ENCODE data around the gene RERE.

RERE gene

GRCh38 chr1:8329858-8330257 lies 487.6 kb downstream of the RERE start:
- no peak for DNase-seq
- Mint-ChIP-seq H3K9me3 (no peaks in the 10 kb centered on the region), H3K36me3 (ENCODE audit: low read depth) (no peaks in the 10 kb centered on the region), H3K27me3 (no peaks in the 10 kb centered on the region), H3K4me3 (no peak overlapping the region), H3K27ac (no peak overlapping the region), H3K4me1 (ENCODE audit: low read depth) (no peaks in the 10 kb centered on the region)

GRCh38 chr1:8329439-8329838 lies 488.0 kb downstream of the RERE start:
- Mint-ChIP-seq H3K4me1 (ENCODE audit: low read depth) (no peaks in the 10 kb centered on the region), H3K36me3 (ENCODE audit: low read depth) (no peaks in the 10 kb centered on the region), H3K4me3 (no peak overlapping the region), H3K27ac (no peak overlapping the region), H3K9me3 (no peaks in the 10 kb centered on the region), H3K27me3 (no peaks in the 10 kb centered on the region)
- DNase-seq, result no peak

GRCh38 chr1:8328271-8328670 lies 489.2 kb downstream of the RERE start:
- Mint-ChIP-seq H3K27me3 (no peaks in the 10 kb centered on the region), H3K36me3 (ENCODE audit: low read depth) (no peaks in the 10 kb centered on the region), H3K27ac (no peak overlapping the region), H3K4me3 (no peak overlapping the region), H3K4me1 (ENCODE audit: low read depth) (no peaks in the 10 kb centered on the region), H3K9me3 (no peaks in the 10 kb centered on the region)
- DNase-seq, result no peak

- H3K4me3 Mint-ChIP-seq, result no peak overlapping the region
- H3K9me3 Mint-ChIP-seq, result no peaks in the 10 kb centered on the region
Measured at GRCh38 chr1:8326265-8326664, 491.2 kb downstream of the RERE start.

GRCh38 chr1:8325771-8326170 lies 491.7 kb downstream of the RERE start:
- no peaks in the 10 kb centered on the region for H3K36me3 Mint-ChIP-seq (ENCODE audit: low read depth)

More at GRCh38 chr1:8326265-8326664, 491.2 kb downstream of the RERE start:
- no peaks in the 10 kb centered on the region for H3K27me3 Mint-ChIP-seq
- H3K4me1 Mint-ChIP-seq (ENCODE audit: low read depth), result peaks cover 4% of the 10 kb centered on the region
- H3K27ac Mint-ChIP-seq, result no peak overlapping the region
- no peaks in the 10 kb centered on the region for H3K36me3 Mint-ChIP-seq (ENCODE audit: low read depth)
- DNase-seq, result no peak

GRCh38 chr1:8324176-8324810 lies 493.1 kb downstream of the RERE start:
- DNase-seq, result no peak
- Mint-ChIP-seq H3K27me3 (peaks cover 2% of the 10 kb centered on the region), H3K4me1 (ENCODE audit: low read depth) (peaks cover 5% of the 10 kb centered on the region), H3K9me3 (no peaks in the 10 kb centered on the region), H3K27ac (no peak overlapping the region), H3K36me3 (ENCODE audit: low read depth) (no peaks in the 10 kb centered on the region), H3K4me3 (no peak overlapping the region)

More at GRCh38 chr1:8325771-8326170, 491.7 kb downstream of the RERE start:
- H3K27me3 Mint-ChIP-seq, result no peaks in the 10 kb centered on the region
- H3K9me3 Mint-ChIP-seq, result no peaks in the 10 kb centered on the region
- H3K4me3 Mint-ChIP-seq, result no peak overlapping the region
- H3K4me1 Mint-ChIP-seq (ENCODE audit: low read depth), result peaks cover 5% of the 10 kb centered on the region
- H3K27ac Mint-ChIP-seq, result no peak overlapping the region
- no peak for DNase-seq

- DNase-seq, result no peak
- H3K4me1 Mint-ChIP-seq (ENCODE audit: low read depth), result peaks cover 6% of the 10 kb centered on the region
- no peaks in the 10 kb centered on the region for H3K9me3 Mint-ChIP-seq
- H3K27me3 Mint-ChIP-seq, result peaks cover 4% of the 10 kb centered on the region
- H3K36me3 Mint-ChIP-seq (ENCODE audit: low read depth), result no peaks in the 10 kb centered on the region
- H3K4me3 Mint-ChIP-seq, result no peak overlapping the region
- H3K27ac Mint-ChIP-seq, result no peak overlapping the region
Measured at GRCh38 chr1:8323706-8324105, 493.7 kb downstream of the RERE start.

GRCh38 chr1:8321612-8322011 lies 495.8 kb downstream of the RERE start:
- Mint-ChIP-seq H3K36me3 (ENCODE audit: low read depth) (no peaks in the 10 kb centered on the region), H3K9me3 (no peaks in the 10 kb centered on the region), H3K27me3 (peaks cover 14% of the 10 kb centered on the region), H3K4me3 (no peak overlapping the region), H3K27ac (no peak overlapping the region), H3K4me1 (ENCODE audit: low read depth) (peaks cover 14% of the 10 kb centered on the region)
- no peak for DNase-seq

GRCh38 chr1:8318436-8318835 lies 499.0 kb downstream of the RERE start:
- Mint-ChIP-seq H3K4me1 (ENCODE audit: low read depth) (peaks cover 24% of the 10 kb centered on the region), H3K9me3 (no peaks in the 10 kb centered on the region), H3K27ac (no peak overlapping the region), H3K36me3 (ENCODE audit: low read depth) (no peaks in the 10 kb centered on the region), H3K27me3 (peaks cover 39% of the 10 kb centered on the region), H3K4me3 (peak overlapping the region; percentile 61)
- DNase-seq, result no peak

GRCh38 chr1:8317647-8318381 lies 499.6 kb downstream of the RERE start, which contains the start of gene SLC45A1:
TSS of gene SLC45A1 (plus strand) at chr1:8318114. CDS start at chr1:8324330, 6,216 bp downstream.
- Mint-ChIP-seq H3K4me3 (peak within 1 kb of the TSS; percentile 61), H3K27ac (peak within 1 kb of the TSS; percentile 47), H3K27me3 (peaks cover 39% of the 10 kb centered on the region), H3K4me1 (ENCODE audit: low read depth) (peaks cover 24% of the 10 kb centered on the region), H3K9me3 (no peaks in the 10 kb centered on the region), H3K36me3 (ENCODE audit: low read depth) (no peaks in the 10 kb centered on the region)
- DNase-seq, result peak; percentile 87

- peaks cover 19% of the 10 kb centered on the region for H3K4me1 Mint-ChIP-seq (ENCODE audit: low read depth)
- no peak overlapping the region for H3K4me3 Mint-ChIP-seq
- peaks cover 39% of the 10 kb centered on the region for H3K27me3 Mint-ChIP-seq
- no peak for DNase-seq
- H3K9me3 Mint-ChIP-seq, result no peaks in the 10 kb centered on the region
- no peak overlapping the region for H3K27ac Mint-ChIP-seq
- H3K36me3 Mint-ChIP-seq (ENCODE audit: low read depth), result no peaks in the 10 kb centered on the region
Measured at GRCh38 chr1:8315573-8316475, 501.6 kb downstream of the RERE start.

- Mint-ChIP-seq H3K4me1 (ENCODE audit: low read depth) (peaks cover 19% of the 10 kb centered on the region), H3K4me3 (no peak overlapping the region), H3K36me3 (ENCODE audit: low read depth) (no peaks in the 10 kb centered on the region), H3K27me3 (peaks cover 39% of the 10 kb centered on the region), H3K9me3 (no peaks in the 10 kb centered on the region), H3K27ac (no peak overlapping the region)
- DNase-seq, result peak; percentile 59
Measured at GRCh38 chr1:8314346-8315280, 502.8 kb downstream of the RERE start.

- H3K4me3 Mint-ChIP-seq, result no peak overlapping the region
- DNase-seq, result no peak
- H3K36me3 Mint-ChIP-seq (ENCODE audit: low read depth), result no peaks in the 10 kb centered on the region
- no peaks in the 10 kb centered on the region for H3K9me3 Mint-ChIP-seq
- peaks cover 31% of the 10 kb centered on the region for H3K27me3 Mint-ChIP-seq
- no peak overlapping the region for H3K27ac Mint-ChIP-seq
- H3K4me1 Mint-ChIP-seq (ENCODE audit: low read depth), result peaks cover 14% of the 10 kb centered on the region
Measured at GRCh38 chr1:8313231-8313630, 504.2 kb downstream of the RERE start.
